ENCODE results near the gene NEK11.

Gene NEK11

GRCh38 chr3:131284302-131284701 is 257.6 kb downstream of the NEK11 start:
- no peak overlapping the region for H3K4me3 ChIP-seq (ENCODE audit: severe bottlenecking)
- no peak for TF ChIP-seq CTCF (IDR thresholded peaks at IDR 0.05; ENCODE audit: poor library complexity, severe bottlenecking)

GRCh38 chr3:131285456-131285855 is 258.8 kb downstream of the NEK11 start:
- H3K9me3 ChIP-seq (ENCODE audit: severe bottlenecking) = no peaks in the 10 kb centered on the region
- H3K36me3 ChIP-seq (ENCODE audit: low read depth) = no peaks in the 10 kb centered on the region
- H3K27me3 ChIP-seq (ENCODE audit: insufficient read depth, poor library complexity, severe bottlenecking) = no peaks in the 10 kb centered on the region
- TF ChIP-seq CTCF (IDR thresholded peaks at IDR 0.05; ENCODE audit: poor library complexity, severe bottlenecking) = no peak
- no peak overlapping the region for H3K4me3 ChIP-seq (ENCODE audit: severe bottlenecking)
- H3K27ac ChIP-seq (ENCODE audit: poor library complexity, severe bottlenecking) = no peak overlapping the region
- no peaks in the 10 kb centered on the region for H3K4me1 ChIP-seq (ENCODE audit: insufficient read depth, poor library complexity, severe bottlenecking)
- no peak for DNase-seq (ENCODE audit: low spot score)
- no peak for ATAC-seq (ENCODE audit: low read depth)

More at GRCh38 chr3:131284302-131284701, 257.6 kb downstream of the NEK11 start:
- no peak for DNase-seq (ENCODE audit: low spot score)
- no peak for ATAC-seq (ENCODE audit: low read depth)
- H3K27ac ChIP-seq (ENCODE audit: poor library complexity, severe bottlenecking) = no peak overlapping the region
- H3K36me3 ChIP-seq (ENCODE audit: low read depth) = no peaks in the 10 kb centered on the region
- H3K27me3 ChIP-seq (ENCODE audit: insufficient read depth, poor library complexity, severe bottlenecking) = no peaks in the 10 kb centered on the region
- H3K4me1 ChIP-seq (ENCODE audit: insufficient read depth, poor library complexity, severe bottlenecking) = no peaks in the 10 kb centered on the region
- no peaks in the 10 kb centered on the region for H3K9me3 ChIP-seq (ENCODE audit: severe bottlenecking)

GRCh38 chr3:131299836-131300235 is 273.2 kb downstream of the NEK11 start:
- no peak for DNase-seq (ENCODE audit: low spot score)
- Histone ChIP-seq H3K4me3 (ENCODE audit: severe bottlenecking) (no peak overlapping the region), H3K27ac (ENCODE audit: poor library complexity, severe bottlenecking) (no peak overlapping the region), H3K9me3 (ENCODE audit: severe bottlenecking) (no peaks in the 10 kb centered on the region), H3K36me3 (ENCODE audit: low read depth) (no peaks in the 10 kb centered on the region), H3K4me1 (ENCODE audit: insufficient read depth, poor library complexity, severe bottlenecking) (no peaks in the 10 kb centered on the region), H3K27me3 (ENCODE audit: insufficient read depth, poor library complexity, severe bottlenecking) (no peaks in the 10 kb centered on the region)
- TF ChIP-seq CTCF (IDR thresholded peaks at IDR 0.05; ENCODE audit: poor library complexity, severe bottlenecking) = no peak
- no peak for ATAC-seq (ENCODE audit: low read depth)

- no peaks in the 10 kb centered on the region for H3K27me3 ChIP-seq (ENCODE audit: insufficient read depth, poor library complexity, severe bottlenecking)
- no peak overlapping the region for H3K4me3 ChIP-seq (ENCODE audit: severe bottlenecking)
- DNase-seq (ENCODE audit: low spot score) = no peak
- no peaks in the 10 kb centered on the region for H3K9me3 ChIP-seq (ENCODE audit: severe bottlenecking)
- H3K36me3 ChIP-seq (ENCODE audit: low read depth) = no peaks in the 10 kb centered on the region
- H3K27ac ChIP-seq (ENCODE audit: poor library complexity, severe bottlenecking) = no peak overlapping the region
- no peaks in the 10 kb centered on the region for H3K4me1 ChIP-seq (ENCODE audit: insufficient read depth, poor library complexity, severe bottlenecking)
- ATAC-seq (ENCODE audit: low read depth) = no peak
- no peak for TF ChIP-seq CTCF (IDR thresholded peaks at IDR 0.05; ENCODE audit: poor library complexity, severe bottlenecking)
Observed at GRCh38 chr3:131303848-131304247, 277.2 kb downstream of the NEK11 start.

GRCh38 chr3:131304890-131305289 is 278.2 kb downstream of the NEK11 start:
- H3K27ac ChIP-seq (ENCODE audit: poor library complexity, severe bottlenecking) = no peak overlapping the region
- no peaks in the 10 kb centered on the region for H3K4me1 ChIP-seq (ENCODE audit: insufficient read depth, poor library complexity, severe bottlenecking)
- H3K27me3 ChIP-seq (ENCODE audit: insufficient read depth, poor library complexity, severe bottlenecking) = no peaks in the 10 kb centered on the region
- H3K4me3 ChIP-seq (ENCODE audit: severe bottlenecking) = no peak overlapping the region
- no peaks in the 10 kb centered on the region for H3K9me3 ChIP-seq (ENCODE audit: severe bottlenecking)
- TF ChIP-seq CTCF (IDR thresholded peaks at IDR 0.05; ENCODE audit: poor library complexity, severe bottlenecking) = no peak
- no peaks in the 10 kb centered on the region for H3K36me3 ChIP-seq (ENCODE audit: low read depth)
- ATAC-seq (ENCODE audit: low read depth) (no peak), DNase-seq (ENCODE audit: low spot score) (no peak)

Measured in RWPE2 (cell line).